Right atrium auricular region (tissue), 2 donors: ENCODE measurements around the gene SMURF1. TPM values are rescaled to one million over a fixed set of nuclear protein-coding genes. Genes with fewer than 3 reads are reported as not detected.

Source experiments
- DNase-seq: peaks from one replicate; pipeline ENCODE4 v3.0.0-alpha.2; 2019; ENCODE audit warnings: low spot score
- H3K27ac ChIP-seq, 2 donors: fragments of 200-600 bp; sonication (generic); 1 replicate in 1 of 2; 2 replicates in 1 of 2; pipeline ENCODE4 v1.5.1; 2016 to 2019
- H3K27me3 ChIP-seq, 2 donors: fragments of 200-600 bp; sonication (generic); one replicate each; pipeline versions ENCODE4 v1.5.1 to v1.6.0; 2017 to 2019
- H3K36me3 ChIP-seq: fragments of 200-600 bp; sonication (generic); one replicate; pipeline ENCODE4 v1.5.1; 2016
- H3K4me1 ChIP-seq, 2 donors: fragments of 200-600 bp; sonication (generic); one replicate each; pipeline versions ENCODE4 v1.5.1 to v1.6.0; 2017 to 2019
- H3K4me3 ChIP-seq, 2 donors: fragments of 200-600 bp; sonication (generic); 1 replicate in 1 of 2; 2 replicates in 1 of 2; pipeline ENCODE4 v1.5.1; 2017 to 2019; ENCODE audit warnings: mild to moderate bottlenecking in 1 of 2, moderate library complexity in 1 of 2
- H3K9me3 ChIP-seq, 2 donors: fragments of 200-600 bp; sonication (generic); one replicate each; pipeline ENCODE4 v1.5.1; 2019
- total RNA-seq, 2 donors: library from RNA; depleted of rRNA; stranded (reverse); fragments of >200 nt; gene quantifications; one replicate each; pipeline ENCODE4 v1.1.0, GENCODE V29; 2016
- TF ChIP-seq, protein P1 (sequence below), 2 donors: fragments of 200-600 bp; sonication (generic); IDR thresholded peaks; one replicate each; pipeline ENCODE4 v1.5.1; 2019; ENCODE audit warnings: antibody characterized with exemption in 2 of 2

Gene SMURF1
- total RNA-seq, 2 donors from 2014 or later, result 9.0 to 14.3 TPM

DNA sequence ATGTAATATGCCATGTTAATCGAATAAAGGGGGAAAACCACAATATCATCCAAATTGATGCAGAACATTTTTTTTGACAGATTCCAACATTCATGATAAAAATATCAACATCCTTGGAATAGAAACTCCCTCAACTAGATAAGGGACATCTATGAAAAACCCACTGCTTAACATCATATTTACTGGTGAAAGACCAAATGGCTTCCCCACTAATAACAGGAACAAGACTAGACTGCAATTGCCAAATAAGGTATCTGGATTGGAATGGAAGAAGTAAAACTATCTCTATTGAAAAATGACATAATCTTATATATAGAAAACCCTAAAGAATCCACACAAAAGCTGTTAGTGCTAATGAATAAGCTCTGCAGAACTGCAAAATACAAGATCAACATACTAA, 27.8 kb downstream of the SMURF1 start:
- Histone ChIP-seq H3K4me3 (no peak overlapping the region), H3K4me1 (peaks cover 0 to 35% of the 10 kb centered on the region in 2 donors), H3K9me3 (peaks cover 0 to 10% of the 10 kb centered on the region in 2 donors), H3K36me3 (no peaks in the 10 kb centered on the region), H3K27me3 (no peaks in the 10 kb centered on the region), H3K27ac (no peak overlapping the region)
- TF ChIP-seq, protein P1, sequence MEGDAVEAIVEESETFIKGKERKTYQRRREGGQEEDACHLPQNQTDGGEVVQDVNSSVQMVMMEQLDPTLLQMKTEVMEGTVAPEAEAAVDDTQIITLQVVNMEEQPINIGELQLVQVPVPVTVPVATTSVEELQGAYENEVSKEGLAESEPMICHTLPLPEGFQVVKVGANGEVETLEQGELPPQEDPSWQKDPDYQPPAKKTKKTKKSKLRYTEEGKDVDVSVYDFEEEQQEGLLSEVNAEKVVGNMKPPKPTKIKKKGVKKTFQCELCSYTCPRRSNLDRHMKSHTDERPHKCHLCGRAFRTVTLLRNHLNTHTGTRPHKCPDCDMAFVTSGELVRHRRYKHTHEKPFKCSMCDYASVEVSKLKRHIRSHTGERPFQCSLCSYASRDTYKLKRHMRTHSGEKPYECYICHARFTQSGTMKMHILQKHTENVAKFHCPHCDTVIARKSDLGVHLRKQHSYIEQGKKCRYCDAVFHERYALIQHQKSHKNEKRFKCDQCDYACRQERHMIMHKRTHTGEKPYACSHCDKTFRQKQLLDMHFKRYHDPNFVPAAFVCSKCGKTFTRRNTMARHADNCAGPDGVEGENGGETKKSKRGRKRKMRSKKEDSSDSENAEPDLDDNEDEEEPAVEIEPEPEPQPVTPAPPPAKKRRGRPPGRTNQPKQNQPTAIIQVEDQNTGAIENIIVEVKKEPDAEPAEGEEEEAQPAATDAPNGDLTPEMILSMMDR (IDR thresholded peaks at IDR 0.05), result no peak
- no peak for DNase-seq

GRCh38 chr7:99115379-99115778, 28.5 kb downstream of the SMURF1 start:
- Histone ChIP-seq H3K4me3 (no peak overlapping the region), H3K4me1 (peaks cover 0 to 35% of the 10 kb centered on the region in 2 donors), H3K27ac (no peak overlapping the region), H3K36me3 (no peaks in the 10 kb centered on the region), H3K9me3 (peaks cover 0 to 10% of the 10 kb centered on the region in 2 donors), H3K27me3 (no peaks in the 10 kb centered on the region)
- DNase-seq, result no peak
- TF ChIP-seq, protein P1 (IDR thresholded peaks at IDR 0.05), result no peak

DNA sequence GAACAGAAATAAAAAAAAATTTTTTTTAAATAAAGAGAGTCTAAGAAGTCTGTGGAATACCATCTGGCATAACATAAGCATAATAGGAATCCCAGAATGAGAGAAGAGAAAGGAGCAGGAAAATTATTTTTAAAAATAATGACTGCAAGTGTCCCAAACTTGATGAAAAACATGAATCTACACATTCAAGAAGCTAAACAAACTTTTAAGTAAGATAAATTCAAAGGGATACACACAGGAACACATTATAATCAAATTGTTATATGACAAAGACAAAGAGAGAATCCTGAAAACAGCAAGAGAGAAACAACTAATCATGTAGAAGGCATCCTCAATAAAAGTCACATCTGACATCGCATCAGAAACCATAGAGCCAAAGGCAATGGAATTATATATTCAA, 30.9 kb downstream of the SMURF1 start:
- TF ChIP-seq, protein P1 (IDR thresholded peaks at IDR 0.05), result no peak
- Histone ChIP-seq H3K27ac (no peak overlapping the region), H3K4me3 (no peak overlapping the region), H3K9me3 (peaks cover 0 to 10% of the 10 kb centered on the region in 2 donors), H3K36me3 (no peaks in the 10 kb centered on the region), H3K4me1 (peaks cover 0 to 37% of the 10 kb centered on the region in 2 donors), H3K27me3 (no peaks in the 10 kb centered on the region)
- no peak for DNase-seq

DNA sequence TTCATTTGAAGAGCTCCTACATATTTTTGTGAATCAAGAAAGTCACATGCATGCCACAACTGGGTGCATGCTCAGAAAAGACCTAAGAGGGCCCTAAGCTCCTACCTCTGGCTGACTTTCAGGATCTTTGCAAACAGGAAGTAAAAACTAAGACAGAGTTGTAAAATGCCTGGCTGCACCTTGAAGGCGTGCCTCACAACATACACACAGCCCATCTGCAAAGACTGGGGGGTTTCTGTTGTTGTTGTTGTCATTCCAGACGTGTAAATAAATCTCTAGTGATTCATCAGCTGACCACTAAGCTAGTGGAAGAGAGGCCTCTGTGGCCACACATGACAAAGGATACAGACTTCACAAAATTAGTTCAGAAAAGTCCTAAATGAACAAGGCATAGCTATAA, 31.8 kb downstream of the SMURF1 start:
- peaks cover 0 to 10% of the 10 kb centered on the region in 2 donors for H3K9me3 ChIP-seq
- H3K4me3 ChIP-seq, result no peak overlapping the region
- H3K4me1 ChIP-seq, result peaks cover 0 to 43% of the 10 kb centered on the region in 2 donors
- TF ChIP-seq, protein P1 (IDR thresholded peaks at IDR 0.05), result no peak
- no peaks in the 10 kb centered on the region for H3K36me3 ChIP-seq
- H3K27me3 ChIP-seq, result no peaks in the 10 kb centered on the region
- H3K27ac ChIP-seq, result no peak overlapping the region
- DNase-seq, result no peak

GRCh38 chr7:99111591-99111990, 32.3 kb downstream of the SMURF1 start:
- no peak overlapping the region for H3K4me3 ChIP-seq
- no peak overlapping the region for H3K27ac ChIP-seq
- no peak for DNase-seq
- TF ChIP-seq, protein P1 (IDR thresholded peaks at IDR 0.05), result no peak
- no peaks in the 10 kb centered on the region for H3K36me3 ChIP-seq
- no peaks in the 10 kb centered on the region for H3K27me3 ChIP-seq
- H3K4me1 ChIP-seq, result peaks cover 0 to 43% of the 10 kb centered on the region in 2 donors
- H3K9me3 ChIP-seq, result peaks cover 0 to 6% of the 10 kb centered on the region in 2 donors
